Prostate gland (tissue), 2 donors: Measurements from ENCODE around the gene HERC4.

ENCODE experiments used
- CTCF ChIP-seq, 4 experiments: fragments of 200-600 bp in 2 of 4; fragments of 450-650 bp in 2 of 4; sonication (generic) in 2 of 4; IDR thresholded peaks; 1 replicate in 3 of 4; 2 replicates in 1 of 4; pipeline ENCODE4 v1.5.1; 2016 to 2019; ENCODE audit warnings: antibody characterized with exemption in 4 of 4, mild to moderate bottlenecking in 2 of 4, moderate library complexity in 2 of 4
- POLR2A ChIP-seq: fragments of 450-650 bp; IDR thresholded peaks from one replicate; pipeline ENCODE4 v1.6.1; 2016; ENCODE audit warnings: antibody characterized with exemption, mild to moderate bottlenecking

GRCh38 chr10:68101066-68101465 is 26.0 kb upstream of the HERC4 start:
- TF ChIP-seq CTCF (IDR thresholded peaks at IDR 0.05), result no peak
- no peak for TF ChIP-seq POLR2A
